AG09319 (cell line): ENCODE results near the gene MCRS1.
"Not testable (repeated sequence)": the region's sequence is repeated elsewhere in the genome, so short reads cannot be mapped to it uniquely, and the experiment has no call there.

ENCODE experiments used
- DNase-seq: peaks from one replicate; pipeline ENCODE4 v3.0.0-alpha.2; 2010; ENCODE audit warnings: low read depth; ENCODE audit errors: extremely low read depth
- TF ChIP-seq, protein P1 (sequence below): IDR thresholded peaks from 2 replicates; pipeline ENCODE4 v1.5.1; 2011; ENCODE audit warnings: low read depth, mild to moderate bottlenecking, inconsistent platforms, low read length, moderate library complexity

The MCRS1 gene

DNA sequence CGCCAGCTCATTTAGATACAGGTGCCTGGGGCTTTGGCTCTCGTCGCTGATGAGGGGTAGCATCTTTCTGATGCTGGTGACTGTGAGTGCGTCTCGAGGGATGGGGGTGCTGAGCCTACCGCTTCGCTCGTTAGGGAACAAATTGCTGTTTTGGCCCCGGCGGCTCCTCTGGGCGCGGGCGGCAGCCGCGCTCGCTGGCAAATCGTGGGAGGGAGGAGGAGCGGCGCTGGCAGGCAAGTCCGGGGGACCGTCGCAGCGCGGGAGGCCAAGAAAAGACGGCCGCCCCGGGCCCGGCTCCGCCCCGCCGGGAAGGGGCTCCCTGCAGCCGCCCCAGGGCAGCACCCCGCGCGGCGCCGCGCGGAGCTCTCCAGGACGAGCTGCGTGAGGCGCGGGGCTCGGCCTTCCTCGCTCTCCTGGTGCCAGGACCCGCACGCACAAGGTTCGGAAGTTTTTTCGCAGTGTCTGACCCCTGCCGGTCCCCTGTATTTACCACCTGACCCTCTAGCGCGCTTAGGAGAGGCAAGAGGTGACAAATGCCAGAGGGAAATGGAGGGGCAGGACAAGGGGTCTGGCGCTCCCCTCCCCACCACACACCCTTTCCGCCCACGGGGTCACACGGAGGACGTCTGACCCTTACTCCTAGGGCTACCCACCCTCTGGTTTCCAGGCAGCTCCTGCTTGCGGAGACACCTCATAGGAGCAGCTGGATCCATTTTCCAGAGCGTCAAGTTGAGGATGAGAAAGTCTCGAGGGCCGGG, 30.0 kb downstream of the MCRS1 start:
- no peak for DNase-seq

DNA sequence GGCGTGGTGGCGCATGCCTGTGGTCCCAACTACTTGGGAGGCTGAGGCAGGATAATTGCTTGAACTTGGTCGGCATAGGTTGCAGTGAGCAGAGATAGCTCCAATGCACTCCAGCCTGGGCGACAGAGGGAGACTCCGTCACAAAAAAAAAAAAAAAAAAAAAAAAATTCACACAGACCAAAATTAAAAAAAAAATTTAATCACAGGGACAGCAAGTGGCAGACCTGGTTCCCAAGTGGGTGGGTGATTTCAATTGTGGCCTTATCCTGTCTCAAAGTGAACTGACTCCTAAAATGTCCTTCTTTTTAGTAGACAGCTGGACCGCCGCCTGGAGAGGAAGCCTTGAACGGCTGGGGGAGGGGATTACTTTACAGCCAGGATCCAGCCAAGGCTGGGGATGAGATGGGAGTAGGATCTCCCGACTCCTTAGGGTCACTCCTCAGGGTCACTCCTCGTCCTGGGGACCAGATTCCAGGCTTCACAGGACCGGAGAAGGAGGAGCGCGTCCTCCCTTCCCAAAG, 30.7 kb downstream of the MCRS1 start:
- TF ChIP-seq, protein P1, sequence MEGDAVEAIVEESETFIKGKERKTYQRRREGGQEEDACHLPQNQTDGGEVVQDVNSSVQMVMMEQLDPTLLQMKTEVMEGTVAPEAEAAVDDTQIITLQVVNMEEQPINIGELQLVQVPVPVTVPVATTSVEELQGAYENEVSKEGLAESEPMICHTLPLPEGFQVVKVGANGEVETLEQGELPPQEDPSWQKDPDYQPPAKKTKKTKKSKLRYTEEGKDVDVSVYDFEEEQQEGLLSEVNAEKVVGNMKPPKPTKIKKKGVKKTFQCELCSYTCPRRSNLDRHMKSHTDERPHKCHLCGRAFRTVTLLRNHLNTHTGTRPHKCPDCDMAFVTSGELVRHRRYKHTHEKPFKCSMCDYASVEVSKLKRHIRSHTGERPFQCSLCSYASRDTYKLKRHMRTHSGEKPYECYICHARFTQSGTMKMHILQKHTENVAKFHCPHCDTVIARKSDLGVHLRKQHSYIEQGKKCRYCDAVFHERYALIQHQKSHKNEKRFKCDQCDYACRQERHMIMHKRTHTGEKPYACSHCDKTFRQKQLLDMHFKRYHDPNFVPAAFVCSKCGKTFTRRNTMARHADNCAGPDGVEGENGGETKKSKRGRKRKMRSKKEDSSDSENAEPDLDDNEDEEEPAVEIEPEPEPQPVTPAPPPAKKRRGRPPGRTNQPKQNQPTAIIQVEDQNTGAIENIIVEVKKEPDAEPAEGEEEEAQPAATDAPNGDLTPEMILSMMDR = no peak
- no peak for DNase-seq

More for the DNA sequence above, 30.0 kb downstream of the MCRS1 start:
- TF ChIP-seq, protein P1 = no peak

DNA sequence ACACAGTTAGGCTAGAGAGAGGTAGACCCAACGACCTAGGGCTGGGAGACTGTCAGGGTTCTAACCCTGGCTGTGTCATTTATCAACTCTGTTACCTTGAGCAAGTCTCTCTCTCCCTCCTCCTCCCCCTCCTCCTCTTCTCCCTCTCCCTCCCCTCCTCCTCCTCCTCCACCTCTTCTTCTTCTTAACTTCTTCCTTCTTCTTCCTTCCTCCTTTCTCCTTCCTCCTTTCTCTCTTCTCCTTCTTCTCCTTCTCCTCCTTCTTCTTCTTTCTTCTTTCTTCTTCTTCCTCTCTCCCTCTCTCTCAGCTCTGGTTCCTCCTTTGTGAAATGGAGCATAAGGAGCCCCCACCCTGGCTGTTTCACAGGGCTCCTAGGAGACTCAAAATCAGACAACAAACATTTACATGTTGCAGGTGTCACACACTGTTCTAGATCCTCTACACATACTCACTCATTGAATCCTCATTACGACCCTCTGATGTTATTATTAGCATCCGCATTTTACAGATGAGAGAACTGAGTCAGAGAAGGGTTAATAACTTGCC, 31.3 kb downstream of the MCRS1 start:
- TF ChIP-seq, protein P1 = no peak
- no peak for DNase-seq

DNA sequence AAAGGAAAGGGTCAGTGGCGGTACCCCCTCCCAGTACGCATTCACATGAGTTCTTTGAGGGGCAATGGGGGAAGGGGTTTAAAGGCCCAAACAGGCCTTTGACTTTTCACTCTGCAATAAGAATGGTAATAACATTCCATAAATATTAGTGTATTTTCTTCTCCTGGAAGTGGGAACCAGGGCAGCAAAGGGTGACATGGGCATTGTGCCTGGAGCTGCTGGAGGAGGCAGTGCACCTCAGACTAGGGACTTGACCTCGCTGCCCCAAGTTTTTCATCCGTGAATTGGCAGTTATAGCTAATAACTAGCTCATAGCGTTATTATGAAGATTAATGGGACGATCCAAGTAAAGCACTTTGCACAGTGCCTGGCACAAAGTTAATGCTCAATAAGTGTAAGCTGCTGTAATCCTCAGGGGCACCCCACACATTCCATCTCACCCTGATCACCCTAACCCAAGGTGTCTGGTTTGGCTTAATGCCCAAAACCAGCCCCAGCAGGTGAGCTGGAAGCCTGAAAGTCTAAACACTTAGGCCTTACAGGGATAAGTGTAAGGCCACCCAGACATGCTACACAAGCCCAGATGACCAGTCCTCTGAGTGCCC, 31.9 kb downstream of the MCRS1 start:
- no peak for DNase-seq
- TF ChIP-seq, protein P1 = no peak

DNA sequence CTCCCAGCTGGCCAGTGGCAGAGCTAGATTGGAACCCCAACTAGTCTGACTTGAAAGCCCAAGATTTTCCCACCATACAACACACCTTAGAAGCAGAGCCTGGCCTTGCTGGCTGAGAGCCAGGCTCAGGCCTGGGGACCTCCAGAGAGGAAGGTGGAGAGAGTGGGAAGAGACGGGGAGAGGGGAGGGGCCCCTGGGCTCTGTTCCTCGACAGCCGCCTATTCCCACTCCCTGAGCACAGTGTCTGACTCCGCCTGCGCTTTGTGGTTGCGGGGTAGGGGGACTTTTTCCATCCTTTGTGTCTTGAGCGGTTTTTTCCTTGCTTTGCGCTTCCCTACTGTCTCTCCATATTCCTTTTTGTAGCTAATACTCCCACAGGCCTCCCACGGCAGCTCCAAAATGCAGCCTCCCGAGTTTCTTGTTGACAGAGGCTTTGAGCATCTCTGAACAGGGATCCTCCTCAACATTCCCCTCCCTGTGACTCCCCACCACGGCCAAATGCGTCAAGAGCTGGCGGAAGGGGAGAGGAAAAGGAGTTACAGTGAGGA, 33.1 kb downstream of the MCRS1 start:
- TF ChIP-seq, protein P1 = no peak
- DNase-seq = no peak

DNA sequence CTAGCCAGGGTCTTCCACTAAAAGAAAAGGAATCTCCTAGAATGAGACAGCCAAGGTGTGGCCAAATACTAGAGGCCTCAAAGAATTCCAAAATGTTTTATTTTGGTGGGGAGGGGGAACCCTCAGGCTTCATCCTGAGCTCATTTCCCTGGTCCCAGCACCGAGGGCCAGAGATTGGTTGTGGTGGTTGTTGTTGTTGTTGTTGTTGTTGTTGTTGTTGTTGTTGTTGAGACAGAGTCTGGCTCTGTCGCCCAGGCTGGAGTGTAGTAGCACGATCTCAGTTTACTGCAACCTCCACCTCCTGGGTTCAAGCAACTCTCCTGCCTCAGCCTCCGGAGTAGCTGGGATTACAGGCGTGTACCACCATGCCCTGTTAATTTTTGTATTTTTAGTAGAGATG, 33.8 kb downstream of the MCRS1 start:
- DNase-seq = not testable (repeated sequence)

DNA sequence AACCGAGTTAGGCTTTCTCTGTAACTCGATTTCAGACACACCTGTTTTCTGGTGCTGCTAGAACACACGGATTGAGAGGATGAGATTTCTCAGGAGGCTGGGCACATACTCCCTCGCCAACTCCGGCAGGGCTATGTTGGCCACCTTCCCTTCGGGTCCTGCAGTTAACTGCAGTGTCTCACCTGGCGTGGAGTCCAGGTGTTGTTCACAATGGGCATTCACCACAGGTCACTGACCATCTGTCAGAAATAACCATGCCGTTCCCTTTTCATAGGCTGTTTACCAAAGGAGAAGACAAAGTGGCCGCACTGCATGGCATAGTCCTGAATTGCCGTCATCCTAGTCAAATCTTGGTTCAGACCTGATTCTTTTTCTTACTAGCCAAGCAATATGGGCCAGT, 34.6 kb downstream of the MCRS1 start:
- TF ChIP-seq, protein P1 = no peak
- DNase-seq = no peak
